Uterus (tissue), 4 donors: ENCODE data around the gene ZRSR2. TPM values are rescaled to one million over a fixed set of nuclear protein-coding genes. Genes with fewer than 3 reads are reported as not detected.

Source experiments
- DNase-seq, 2 donors: peaks; one replicate each; pipeline ENCODE4 v3.0.0-alpha.2; 2019 to 2020
- H3K27ac ChIP-seq, 2 donors: fragments of 200-600 bp; sonication (generic); 1 replicate in 1 of 2; 2 replicates in 1 of 2; pipeline ENCODE4 v1.5.1; 2016 to 2018
- H3K27me3 ChIP-seq, 2 donors: fragments of 200-600 bp; sonication (generic); one replicate each; pipeline ENCODE4 v1.5.1; 2018 to 2019; ENCODE audit warnings: control low read depth in 1 of 2
- H3K36me3 ChIP-seq, 2 donors: fragments of 200-600 bp; sonication (generic); one replicate each; pipeline ENCODE4 v1.5.1; 2019; ENCODE audit warnings: control low read depth in 1 of 2
- H3K4me1 ChIP-seq, 2 donors: fragments of 200-600 bp; sonication (generic); one replicate each; pipeline ENCODE4 v1.5.1; 2018 to 2019; ENCODE audit warnings: control low read depth in 1 of 2
- H3K4me3 ChIP-seq, 2 donors: fragments of 200-600 bp; sonication (generic); 1 replicate in 1 of 2; 2 replicates in 1 of 2; pipeline ENCODE4 v1.5.1; 2018 to 2019; ENCODE audit warnings: mild to moderate bottlenecking in 1 of 2
- H3K9me3 ChIP-seq, 2 donors: fragments of 200-600 bp; sonication (generic); one replicate each; pipeline ENCODE4 v1.5.1; 2019; ENCODE audit warnings: control low read depth in 1 of 2
- CTCF ChIP-seq, 4 experiments: fragments of 200-600 bp in 2 of 4; fragments of 450-650 bp in 2 of 4; sonication (generic) in 2 of 4; IDR thresholded peaks; one replicate each; pipeline ENCODE4 v1.5.1; 2016 to 2019; ENCODE audit warnings: antibody characterized with exemption in 4 of 4, mild to moderate bottlenecking in 2 of 4, moderate library complexity in 1 of 4
- POLR2A ChIP-seq, 2 donors: fragments of 450-650 bp; IDR thresholded peaks; one replicate each; pipeline ENCODE4 v1.6.1; 2016; ENCODE audit warnings: antibody characterized with exemption in 2 of 2, mild to moderate bottlenecking in 1 of 2, moderate library complexity in 1 of 2
- intact Hi-C: fragments of 100-400 bp; cut with DNase I; formaldehyde crosslinking; loops from one replicate; pipeline ENCODE4 v1.15.1; 2023; ENCODE audit warnings: low total_unique reads
- total RNA-seq, 4 donors: library from RNA; depleted of rRNA in 3 of 4; stranded (reverse); fragments of >200 nt in 3 of 4; gene quantifications; one replicate each; pipeline versions ENCODE4 v1.1.0 to v1.2.4, GENCODE V29; 2014 to 2023
- donor health status: DM: yes; HTN: yes; CAD: no.

ZRSR2 gene
- total RNA-seq, 4 donors from 2014 or later = 1.8 to 28.2 (median 11.6) TPM

- TF ChIP-seq POLR2A (IDR thresholded peaks at IDR 0.05) (no peak), CTCF (IDR thresholded peaks at IDR 0.05) (no peak)
- Histone ChIP-seq H3K9me3 (no peaks in the 10 kb centered on the region), H3K4me1 (no peaks in the 10 kb centered on the region), H3K27me3 (peaks cover 0 to 3% of the 10 kb centered on the region in 2 donors), H3K4me3 (no peak overlapping the region), H3K27ac (no peak overlapping the region), H3K36me3 (no peaks in the 10 kb centered on the region)
- intact Hi-C loops = no loop called here
- no peak for DNase-seq
These were observed 75.9 kb downstream of the ZRSR2 start for GRCh38 chrX:15866147-15866546.

- intact Hi-C loops = no loop called here
- Histone ChIP-seq H3K9me3 (no peaks in the 10 kb centered on the region), H3K4me1 (no peaks in the 10 kb centered on the region), H3K4me3 (no peak overlapping the region), H3K36me3 (no peaks in the 10 kb centered on the region), H3K27ac (no peak overlapping the region), H3K27me3 (no peaks in the 10 kb centered on the region)
- DNase-seq = no peak
- TF ChIP-seq CTCF (IDR thresholded peaks at IDR 0.05) (no peak), POLR2A (IDR thresholded peaks at IDR 0.05) (no peak)
These were observed 79.4 kb downstream of the ZRSR2 start for GRCh38 chrX:15869695-15870094.

- H3K9me3 ChIP-seq = no peaks in the 10 kb centered on the region
- no peaks in the 10 kb centered on the region for H3K4me1 ChIP-seq
- TF ChIP-seq POLR2A (IDR thresholded peaks at IDR 0.05) (no peak), CTCF (IDR thresholded peaks at IDR 0.05) (no peak)
- no peak for DNase-seq
- H3K27ac ChIP-seq = no peak overlapping the region
- intact Hi-C loops = no loop called here
- no peaks in the 10 kb centered on the region for H3K36me3 ChIP-seq
- H3K27me3 ChIP-seq = no peaks in the 10 kb centered on the region
- no peak overlapping the region for H3K4me3 ChIP-seq
These were observed 80.0 kb downstream of the ZRSR2 start for GRCh38 chrX:15870310-15870709.

Other genes starting within 250 kb of the ZRSR2 start
- 1 to 10 TPM in 1 of 4 donors, under 1 TPM in 1, not detected in 2; 0.62 to 1.5 TPM for gene ACE2, start 189.5 kb upstream of the ZRSR2 start, total RNA-seq
- gene CLTRN, start 125.7 kb upstream of the ZRSR2 start, total RNA-seq = 1 to 10 TPM in 1 of 4 donors, under 1 TPM in 1, not detected in 2; 0.90 to 1.1 TPM
- gene CA5B, start 52.2 kb upstream of the ZRSR2 start, total RNA-seq = 10 to 100 TPM in 2 of 4 donors, 1 to 10 TPM in 2; 2.6 to 35.8 (median 15.0) TPM
- gene AP1S2, start 64.3 kb downstream of the ZRSR2 start, total RNA-seq = 100 to 1,000 TPM in 1 of 4 donors, 10 to 100 TPM in 3; 64.7 to 112 (median 73.9) TPM